BE2C (cell line): ENCODE data around the gene COL20A1.
A peak's percentile ranks its signal among the peaks of the same experiment; 100 is the strongest.

ENCODE experiments used
- DNase-seq: peaks from one replicate; pipeline ENCODE4 v3.0.0-alpha.2; 2020
- H3K27me3 ChIP-seq: fragments of 250-450 bp; sonication (Bioruptor Pico); 2 replicates; pipeline ENCODE4 v1.5.1; 2020; ENCODE audit warnings: mild to moderate bottlenecking
- H3K36me3 ChIP-seq: fragments of 250-450 bp; sonication (Bioruptor Pico); 2 replicates; pipeline ENCODE4 v1.5.1; 2020; ENCODE audit warnings: mild to moderate bottlenecking
- H3K4me1 ChIP-seq: fragments of 250-450 bp; sonication (Bioruptor Pico); 2 replicates; pipeline ENCODE4 v1.5.1; 2020
- H3K4me3 ChIP-seq: 2 replicates; pipeline ENCODE4 v1.5.1; 2011; ENCODE audit warnings: low read depth, low read length
- H3K9me3 ChIP-seq: fragments of 250-450 bp; sonication (Bioruptor Pico); 2 replicates; pipeline ENCODE4 v1.5.1; 2020
- CTCF ChIP-seq: IDR thresholded peaks from 2 replicates; pipeline ENCODE4 v1.5.1; 2012; ENCODE audit warnings: mild to moderate bottlenecking, low read depth, low read length

COL20A1 gene

GRCh38 chr20:63293871-63294535 is 1.0 kb downstream of the COL20A1 start:
- Histone ChIP-seq H3K36me3 (no peaks in the 10 kb centered on the region; the same call in 1 of the 2 replicates), H3K27me3 (peaks cover 5% of the 10 kb centered on the region), H3K4me3 (no peak overlapping the region), H3K4me1 (no peaks in the 10 kb centered on the region), H3K9me3 (no peaks in the 10 kb centered on the region)
- TF ChIP-seq CTCF: no peak
- no peak for DNase-seq

- no peaks in the 10 kb centered on the region for H3K9me3 ChIP-seq
Measured at GRCh38 chr20:63294536-63294900, 1.5 kb downstream of the COL20A1 start.

GRCh38 chr20:63295018-63295417 is 2.0 kb downstream of the COL20A1 start:
- H3K4me3 ChIP-seq: no peak overlapping the region
- DNase-seq: no peak
- H3K9me3 ChIP-seq: no peaks in the 10 kb centered on the region
- H3K27me3 ChIP-seq: peaks cover 6% of the 10 kb centered on the region
- TF ChIP-seq CTCF: no peak
- H3K36me3 ChIP-seq: no peaks in the 10 kb centered on the region
- no peaks in the 10 kb centered on the region for H3K4me1 ChIP-seq

More at GRCh38 chr20:63294536-63294900, 1.5 kb downstream of the COL20A1 start:
- no peak overlapping the region for H3K4me3 ChIP-seq
- H3K36me3 ChIP-seq: no peaks in the 10 kb centered on the region
- no peak for TF ChIP-seq CTCF
- H3K4me1 ChIP-seq: no peaks in the 10 kb centered on the region
- DNase-seq: no peak
- peaks cover 5% of the 10 kb centered on the region for H3K27me3 ChIP-seq

GRCh38 chr20:63295422-63295821 is 2.4 kb downstream of the COL20A1 start:
- Histone ChIP-seq H3K4me3 (no peak overlapping the region), H3K36me3 (no peaks in the 10 kb centered on the region), H3K4me1 (no peaks in the 10 kb centered on the region), H3K9me3 (no peaks in the 10 kb centered on the region), H3K27me3 (peaks cover 10% of the 10 kb centered on the region)
- no peak for DNase-seq
- 0 out of 2 replicates have a peak, but pooled peaks have one; percentile 16 for TF ChIP-seq CTCF

- H3K9me3 ChIP-seq: no peaks in the 10 kb centered on the region
- no peak for TF ChIP-seq CTCF
- DNase-seq: no peak
- no peaks in the 10 kb centered on the region for H3K36me3 ChIP-seq
- H3K4me3 ChIP-seq: no peak overlapping the region
- no peaks in the 10 kb centered on the region for H3K4me1 ChIP-seq
- peaks cover 14% of the 10 kb centered on the region for H3K27me3 ChIP-seq
Measured at GRCh38 chr20:63295846-63296245, 2.9 kb downstream of the COL20A1 start.

- no peaks in the 10 kb centered on the region for H3K4me1 ChIP-seq
- peaks cover 17% of the 10 kb centered on the region for H3K27me3 ChIP-seq
- no peaks in the 10 kb centered on the region for H3K9me3 ChIP-seq
- H3K4me3 ChIP-seq: no peak overlapping the region
- no peaks in the 10 kb centered on the region for H3K36me3 ChIP-seq
- TF ChIP-seq CTCF: no peak
- DNase-seq: no peak
Measured at GRCh38 chr20:63296531-63297299, 3.7 kb downstream of the COL20A1 start.
